GM19467 (cell line): ENCODE measurements around the gene ATP8B3.

ENCODE experiments used
- ATAC-seq: cut with Tn5 transposase; IDR thresholded peaks from one replicate; pipeline ENCODE4 v1.9.1; 2021; ENCODE audit warnings: mild to moderate bottlenecking, moderate library complexity; ENCODE audit not compliant: unreplicated experiment

ATP8B3 gene

DNA sequence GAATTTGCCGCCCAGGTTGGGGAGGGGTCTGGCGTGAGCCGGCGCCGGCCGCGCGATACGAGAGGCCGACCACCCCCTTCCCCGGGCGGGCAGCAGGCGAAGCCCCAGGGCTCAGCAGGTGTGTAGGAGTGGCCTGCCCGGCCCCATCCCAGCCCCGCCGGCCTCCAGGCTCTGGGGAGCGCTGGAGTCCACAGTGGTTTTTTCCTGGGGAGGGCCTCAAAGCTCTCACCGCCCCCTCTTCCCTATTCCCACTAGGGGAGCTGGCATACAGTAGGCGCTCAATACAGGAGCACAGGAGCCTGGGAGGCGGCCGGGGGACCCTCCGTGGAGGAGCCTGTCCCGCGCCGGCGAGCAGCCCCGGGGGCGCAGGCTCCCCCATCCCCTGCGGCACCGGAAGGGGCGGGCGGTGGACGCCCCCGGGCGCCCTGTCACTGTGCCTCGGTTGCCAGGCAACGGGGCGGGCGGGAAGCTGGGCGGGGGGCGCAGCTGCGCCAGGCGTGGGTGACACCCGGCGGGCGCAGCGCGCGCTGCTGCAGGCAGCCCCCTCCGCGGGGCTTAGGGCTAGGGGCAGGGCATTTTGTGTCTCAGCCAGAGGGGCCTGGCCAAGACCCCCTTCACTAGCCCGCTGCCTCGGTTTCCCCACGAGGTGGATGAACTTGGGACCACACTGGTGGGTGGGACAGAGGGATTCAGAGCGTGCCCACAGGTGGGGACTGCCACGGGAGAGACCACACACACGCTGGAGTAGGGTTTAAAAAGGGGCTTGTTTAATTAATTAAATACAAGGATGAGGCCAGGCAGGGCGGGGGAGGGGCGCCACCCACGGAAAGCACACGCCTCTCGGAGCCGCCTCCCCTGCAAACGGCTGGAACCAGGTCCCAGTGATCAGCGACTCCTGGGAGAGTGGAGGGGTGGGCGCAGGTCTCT, 39.8 kb upstream of the ATP8B3 start:
- ATAC-seq: no peak

DNA sequence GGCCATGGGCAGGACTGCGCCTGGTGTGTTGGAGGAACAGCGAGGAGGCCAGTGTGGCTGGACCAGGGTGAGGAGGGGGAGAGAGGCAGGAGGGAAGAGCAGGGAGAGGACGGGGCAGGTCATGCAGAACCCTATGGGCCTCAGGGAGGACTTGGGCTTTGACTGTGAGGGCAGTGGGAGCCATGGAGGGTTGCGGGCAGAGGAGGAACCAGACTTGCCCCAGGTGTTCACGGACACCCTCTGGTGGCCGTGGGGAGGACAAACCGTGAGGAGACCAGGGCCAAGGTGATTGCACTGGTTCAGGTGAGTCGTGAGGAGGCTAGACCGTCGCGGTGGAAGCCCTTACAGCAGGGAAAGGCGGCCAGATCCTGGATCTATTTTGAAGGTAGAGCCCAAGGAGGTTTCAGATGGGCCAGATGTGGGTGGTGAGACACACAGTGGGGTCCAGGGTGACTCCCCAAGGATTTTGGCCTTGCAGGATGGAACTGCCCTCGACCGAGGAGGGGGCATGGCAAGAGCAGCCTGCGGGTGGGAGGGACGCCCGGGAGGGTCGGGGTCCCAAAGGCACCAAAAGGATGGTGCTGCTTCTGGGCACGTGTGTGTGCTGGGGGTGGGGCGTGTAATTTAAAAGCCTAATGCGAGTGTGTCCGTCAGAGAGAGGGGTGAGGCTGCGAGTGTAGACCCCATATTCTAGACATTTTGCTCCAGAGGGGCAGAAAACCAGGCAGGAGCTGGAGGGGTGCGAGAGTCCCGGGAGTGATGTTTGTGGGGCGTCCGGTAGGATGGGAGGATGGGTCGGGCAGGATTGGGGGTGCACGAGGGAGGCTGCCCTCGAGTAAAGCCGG, 39.0 kb upstream of the ATP8B3 start:
- no peak for ATAC-seq

DNA sequence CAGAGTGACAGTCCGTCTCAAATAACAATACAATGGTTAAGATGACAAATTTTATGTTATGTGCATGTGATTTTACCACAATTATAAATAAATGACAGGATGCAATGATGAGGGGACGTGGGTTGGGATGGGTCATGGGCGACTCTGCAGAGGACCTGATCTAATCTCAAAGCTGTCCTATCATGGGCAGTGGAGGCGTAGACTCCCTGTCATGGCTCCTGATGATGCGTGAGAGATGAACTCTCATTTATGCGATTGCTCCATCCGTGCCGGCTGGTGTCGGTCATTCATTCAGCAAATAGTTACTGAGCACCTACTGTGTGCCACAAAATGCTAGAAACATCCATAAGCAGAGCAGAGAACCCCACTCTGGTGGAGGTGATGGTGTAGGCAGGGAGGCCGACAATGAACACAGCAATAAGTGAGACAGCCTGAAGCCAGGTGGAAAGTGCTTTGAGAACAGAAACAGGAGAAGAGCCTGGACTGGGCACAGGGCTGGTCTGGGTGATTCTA, 37.9 kb upstream of the ATP8B3 start:
- ATAC-seq: no peak

- ATAC-seq: no peak
Observed at GRCh38 chr19:1849132-1849474, 37.0 kb upstream of the ATP8B3 start.

GRCh38 chr19:1848399-1849131, 36.5 kb upstream of the ATP8B3 start, which contains the start of gene REXO1:
REXO1 (minus strand) TSS chr19:1848483; CDS start chr19:1848358, 125 bp downstream.
- ATAC-seq: peak; percentile 63

- no peak for ATAC-seq
Observed at GRCh38 chr19:1847684-1848398, 35.8 kb upstream of the ATP8B3 start.

- no peak for ATAC-seq
Observed at GRCh38 chr19:1847348-1847683, 35.2 kb upstream of the ATP8B3 start.

- no peak for ATAC-seq
Observed at GRCh38 chr19:1846517-1847204, 34.6 kb upstream of the ATP8B3 start.

DNA sequence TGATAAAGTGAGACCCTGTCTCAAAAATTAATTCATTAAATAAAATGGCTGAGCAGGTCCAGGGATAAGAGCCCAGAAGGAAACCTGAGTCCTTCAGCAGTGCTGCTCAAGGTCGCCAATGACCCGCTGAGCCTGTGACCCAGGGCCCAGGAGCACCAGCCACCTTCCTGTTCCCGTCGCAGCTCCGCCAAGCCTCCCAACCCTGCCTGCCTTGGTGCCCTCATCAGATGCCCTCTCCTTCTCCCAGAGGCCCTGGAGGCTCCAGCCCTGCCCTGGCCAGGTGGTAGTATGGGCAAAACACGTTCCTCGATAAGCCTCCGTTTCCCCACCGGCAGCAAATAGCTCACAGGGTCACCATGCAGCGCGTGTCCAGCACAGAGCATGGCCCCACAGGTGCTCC, 33.6 kb upstream of the ATP8B3 start:
- ATAC-seq: no peak

DNA sequence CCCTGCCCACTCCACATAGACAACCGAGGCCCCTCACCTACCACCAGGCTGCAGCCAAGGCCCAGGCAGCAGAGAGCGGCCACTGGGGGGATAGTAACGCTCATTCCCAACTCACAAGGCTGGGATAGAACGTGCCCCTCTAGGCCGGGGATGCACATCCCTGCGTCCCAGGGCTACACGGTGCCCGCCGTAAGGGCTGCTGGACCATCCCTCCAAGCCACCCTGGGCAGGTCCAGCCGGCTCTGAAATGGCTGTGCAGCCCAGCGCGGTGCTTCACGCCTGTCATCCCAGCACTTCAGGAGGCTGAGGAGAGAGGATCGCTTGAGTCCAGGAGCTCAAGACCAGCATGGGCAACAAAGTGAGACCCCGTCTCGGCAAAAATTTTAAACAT, 33.0 kb upstream of the ATP8B3 start:
- ATAC-seq: no peak

GRCh38 chr19:1844513-1845124, 32.5 kb upstream of the ATP8B3 start:
- no peak for ATAC-seq

- ATAC-seq: no peak
Observed at GRCh38 chr19:1843646-1844394, 31.7 kb upstream of the ATP8B3 start.

- ATAC-seq: no peak
Observed at GRCh38 chr19:1843116-1843515, 31.0 kb upstream of the ATP8B3 start.

GRCh38 chr19:1841209-1841924, 29.3 kb upstream of the ATP8B3 start:
- no peak for ATAC-seq

GRCh38 chr19:1840541-1841115, 28.6 kb upstream of the ATP8B3 start:
- no peak for ATAC-seq

GRCh38 chr19:1839658-1840540, 27.8 kb upstream of the ATP8B3 start:
- no peak for ATAC-seq

DNA sequence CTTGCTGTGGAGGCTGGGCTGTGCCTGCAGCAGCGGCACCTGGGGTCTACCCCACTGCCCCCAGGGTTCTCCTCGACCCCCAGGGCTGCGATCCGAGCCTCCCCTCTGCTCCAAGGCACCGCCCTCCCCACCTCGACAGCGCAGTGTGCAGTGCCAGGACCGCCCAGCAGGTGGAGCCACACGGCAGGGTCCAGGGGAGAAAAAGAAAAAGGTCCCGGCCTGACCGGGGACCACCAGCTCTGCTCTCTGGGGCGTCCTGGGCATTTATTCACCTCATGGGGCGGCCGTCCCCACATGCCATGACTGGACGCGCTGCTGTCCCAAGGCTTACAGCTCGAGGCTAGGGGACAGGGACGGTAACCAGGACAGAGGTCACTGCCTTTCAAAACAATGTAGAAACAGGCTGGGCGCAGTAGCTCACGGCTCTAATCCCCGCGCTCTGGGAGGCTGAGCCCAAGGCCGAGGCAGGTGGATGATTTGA, 25.6 kb upstream of the ATP8B3 start:
- ATAC-seq: no peak
